HCT116 (cell line): ENCODE data around the gene SMG5. TPM values are rescaled to one million over a fixed set of nuclear protein-coding genes. Genes with fewer than 3 reads are reported as not detected.

Experiments
- ATAC-seq: fragments of 200-7000 bp; cut with Tn5 transposase; 2 replicates; pipeline ENCODE4 v1.9.1; 2020; ENCODE audit warnings: mild to moderate bottlenecking, moderate library complexity
- BruUV-seq: library from RNA; stranded (reverse); fragments of 400-500 nt; replicated peaks from 2 replicates; lab custom pipeline; 2021; lab: Mats Ljungman, UMichigan
- CTCF ChIA-PET: fragments of 300-600 bp; sonication (Branson Sonifier 250); formaldehyde crosslinking; loops from one replicate; lab custom pipeline; 2021; ENCODE audit warnings: antibody characterized with exemption; lab: Charles Lee
- POLR2A ChIA-PET: fragments of 300-600, 350-600 bp; sonication (Branson Sonifier 250); formaldehyde crosslinking; loops from one replicate; lab custom pipeline; 2021; ENCODE audit warnings: antibody characterized with exemption; lab: Charles Lee
- RAD21 ChIA-PET, 2 experiments: fragments of 300-600 bp; sonication (Branson Sonifier 250); formaldehyde crosslinking; loops; one replicate each; lab custom pipeline; 2023; ENCODE audit warnings: low total read pairs in 2 of 2; ENCODE audit not compliant: uncharacterized antibody in 2 of 2, unreplicated experiment in 2 of 2, low non-redundant PET in 1 of 2; lab: Charles Lee
- DNase-seq: peaks from one replicate; pipeline ENCODE4 v3.0.0-alpha.2; 2010; ENCODE audit warnings: low read depth, low spot score
- H2AFZ ChIP-seq: fragments of 200-600 bp; shearing (Covaris generic), sonication (generic); 2 replicates; pipeline ENCODE4 v1.6.1; 2017; ENCODE audit warnings: low read depth, mixed run types, mixed read lengths, antibody characterized with exemption, low read length; ENCODE audit not compliant: poor library complexity, severe bottlenecking
- H3K27ac ChIP-seq: 2 replicates; pipeline ENCODE4 v1.5.1; 2012; ENCODE audit warnings: low read depth, low read length
- H3K27me3 ChIP-seq: fragments of 200-600 bp; sonication (generic); 2 replicates; pipeline ENCODE4 v1.6.1; 2016; ENCODE audit warnings: mixed run types, low read length, mixed read lengths; ENCODE audit not compliant: insufficient read depth
- H3K36me3 ChIP-seq, 2 experiments: fragments of 200-500 bp in 1 of 2; fragments of 200-600 bp in 1 of 2; sonication (Bioruptor generic) in 1 of 2; sonication (generic) in 1 of 2; 2 replicates each; pipeline versions ENCODE4 v1.5.1 to v1.6.1; 2014 to 2016; ENCODE audit warnings: low read length in 2 of 2, inconsistent platforms in 1 of 2, mixed read lengths in 1 of 2, mixed run types in 1 of 2; ENCODE audit not compliant: insufficient read depth in 2 of 2, control insufficient read depth in 1 of 2
- H3K4me1 ChIP-seq, 2 experiments: fragments of 200-600 bp in 1 of 2; sonication (generic) in 1 of 2; 2 replicates each; pipeline versions ENCODE4 v1.5.1 to v1.6.1; 2012 to 2017; ENCODE audit warnings: low read length in 2 of 2, inconsistent platforms in 1 of 2, mild to moderate bottlenecking in 1 of 2, mixed read lengths in 1 of 2, mixed run types in 1 of 2, moderate library complexity in 1 of 2; ENCODE audit not compliant: insufficient read depth in 2 of 2, control insufficient read depth in 1 of 2
- H3K4me2 ChIP-seq: fragments of 200-600 bp; sonication (generic); 2 replicates; pipeline ENCODE4 v1.6.1; 2017; ENCODE audit warnings: mixed run types, low read length, mixed read lengths
- H3K4me3 ChIP-seq, 2 experiments: fragments of 200-600 bp in 1 of 2; sonication (generic) in 1 of 2; replicated peaks in 1 of 2; 2 replicates each; pipeline ENCODE4 v1.5.1; 2011 to 2016; ENCODE audit warnings: low read length in 2 of 2, control low read depth in 1 of 2, low read depth in 1 of 2, mild to moderate bottlenecking in 1 of 2, mixed read lengths in 1 of 2, mixed run types in 1 of 2
- H3K79me2 ChIP-seq: fragments of 200-600 bp; sonication (generic); 2 replicates; pipeline ENCODE4 v1.6.1; 2017; ENCODE audit warnings: mild to moderate bottlenecking, mixed run types, low read length, moderate library complexity, mixed read lengths; ENCODE audit not compliant: insufficient read depth
- H3K9ac ChIP-seq: fragments of 200-600 bp; sonication (generic); 2 replicates; pipeline ENCODE4 v1.6.1; 2016; ENCODE audit warnings: low read length, mixed read lengths
- H3K9me2 ChIP-seq: fragments of 200-600 bp; sonication (generic), shearing (Covaris generic); 2 replicates; pipeline ENCODE4 v1.6.1; 2017; ENCODE audit warnings: mixed run types, mild to moderate bottlenecking, moderate library complexity; ENCODE audit not compliant: insufficient read depth
- H3K9me3 ChIP-seq, 2 experiments: fragments of 200-500 bp in 1 of 2; fragments of 200-600 bp in 1 of 2; sonication (Bioruptor generic) in 1 of 2; sonication (generic) in 1 of 2; 2 replicates each; pipeline ENCODE4 v1.6.1; 2014 to 2017; ENCODE audit warnings: low read length in 2 of 2, mixed read lengths in 2 of 2, inconsistent platforms in 1 of 2, low read depth in 1 of 2, mild to moderate bottlenecking in 1 of 2, mixed run types in 1 of 2, moderate library complexity in 1 of 2; ENCODE audit not compliant: control insufficient read depth in 1 of 2, insufficient read depth in 1 of 2
- H4K20me1 ChIP-seq: fragments of 200-600 bp; sonication (generic), shearing (Covaris generic); 2 replicates; pipeline ENCODE4 v1.6.1; 2017; ENCODE audit warnings: mixed run types, mild to moderate bottlenecking, moderate library complexity; ENCODE audit not compliant: insufficient read depth
- CBX3 ChIP-seq: IDR thresholded peaks from 2 replicates; pipeline ENCODE4 v1.6.1; 2012; ENCODE audit warnings: low read depth
- CEBPB ChIP-seq: IDR thresholded peaks from 2 replicates; pipeline ENCODE4 v1.6.1; 2012; ENCODE audit warnings: low read depth
- EZH2 ChIP-seq: fragments of 200-600 bp; sonication (generic); IDR thresholded peaks from 2 replicates; pipeline ENCODE4 v1.6.1; 2017; ENCODE audit warnings: antibody characterized with exemption, mixed run types
- EZH2phosphoT487 ChIP-seq: fragments of 200-600 bp; IDR thresholded peaks from 2 replicates; pipeline ENCODE4 v1.6.1; 2018; ENCODE audit warnings: antibody characterized with exemption, borderline replicate concordance
- JUND ChIP-seq: IDR thresholded peaks from 2 replicates; pipeline ENCODE4 v1.6.1; 2012
- intact Hi-C: fragments of 100-400 bp; cut with micrococcal nuclease; formaldehyde crosslinking; loops from 2 replicates; pipeline ENCODE4 v1.10.0; 2022
- total RNA-seq: library from RNA; stranded (reverse); gene quantifications from one replicate; pipeline ENCODE4 v1.2.1, GENCODE V29; 2021; ENCODE audit not compliant: unreplicated experiment
- TF ChIP-seq, protein P1 (sequence below): IDR thresholded peaks from 2 replicates; pipeline ENCODE4 v1.6.1; 2012; ENCODE audit warnings: low read depth

SMG5 gene
- total RNA-seq, 1 experiment from 2014 or later: 75.2 TPM

DNA sequence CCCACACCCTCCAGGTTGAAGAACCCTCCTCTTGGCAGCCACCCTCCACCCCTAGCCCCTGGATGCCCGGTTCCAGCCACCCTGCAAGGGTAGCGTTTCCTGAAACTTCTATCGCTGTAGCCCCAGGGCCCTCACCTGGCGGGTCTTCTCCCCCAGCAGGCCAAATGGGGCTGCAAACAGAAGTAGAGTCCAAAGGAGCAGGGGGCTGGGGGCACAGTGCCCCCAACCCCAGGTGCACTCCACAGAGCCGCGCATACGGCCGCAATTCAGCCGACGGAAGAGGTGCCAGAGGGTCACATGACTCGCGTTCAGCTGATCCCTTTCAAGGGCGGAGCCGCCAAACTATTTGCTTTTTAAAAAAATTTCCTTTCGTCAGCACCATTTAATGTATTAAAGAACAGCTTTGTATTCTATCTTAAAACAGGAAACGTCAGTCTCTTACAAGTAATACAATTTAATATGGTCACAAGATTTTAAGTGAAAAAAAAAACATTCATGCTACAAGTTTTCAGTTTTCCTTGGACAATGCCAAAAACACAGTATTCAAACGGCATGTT, 12.8 kb upstream of the SMG5 start, which contains the start of gene GLMP (continued):
- TF ChIP-seq CBX3 (no peak), CEBPB (no peak), EZH2 (no peak)
- TF ChIP-seq, all 23 proteins: peak for 4

DNA sequence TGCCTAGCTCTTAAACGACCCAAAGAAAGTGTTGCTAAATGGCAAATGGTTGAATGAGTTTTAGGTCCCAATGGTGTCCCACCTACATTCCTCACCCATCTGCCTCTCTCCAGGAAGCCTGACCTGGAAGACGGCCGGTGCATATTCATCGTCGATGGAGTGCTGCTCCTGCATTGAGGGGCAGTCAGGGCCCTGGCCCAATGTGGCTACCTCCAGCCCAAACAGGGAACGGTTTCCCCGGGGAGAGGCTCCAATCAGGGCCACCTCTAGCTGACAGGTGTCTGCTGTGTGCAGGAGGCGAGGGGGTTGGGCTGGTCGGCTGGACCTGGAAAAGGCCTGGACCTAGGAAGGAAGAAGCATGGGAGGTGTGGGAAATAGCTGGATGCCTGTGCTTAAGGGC, 11.3 kb upstream of the SMG5 start:
- POLR2A ChIA-PET: no interaction called here
- ATAC-seq (no peak), DNase-seq (no peak)
- H3K79me2 ChIP-seq: no peaks in the 10 kb centered on the region
- no peak overlapping the region for H3K9ac ChIP-seq
- no peak overlapping the region for H3K4me3 ChIP-seq
- H2AFZ ChIP-seq: no peak overlapping the region
- CTCF ChIA-PET: no interaction called here
- H3K27ac ChIP-seq: no peak overlapping the region
- RAD21 ChIA-PET: no interaction called here
- no TSS peak for BruUV-seq
- TF ChIP-seq JUND: no peak
- TF ChIP-seq, protein P1, sequence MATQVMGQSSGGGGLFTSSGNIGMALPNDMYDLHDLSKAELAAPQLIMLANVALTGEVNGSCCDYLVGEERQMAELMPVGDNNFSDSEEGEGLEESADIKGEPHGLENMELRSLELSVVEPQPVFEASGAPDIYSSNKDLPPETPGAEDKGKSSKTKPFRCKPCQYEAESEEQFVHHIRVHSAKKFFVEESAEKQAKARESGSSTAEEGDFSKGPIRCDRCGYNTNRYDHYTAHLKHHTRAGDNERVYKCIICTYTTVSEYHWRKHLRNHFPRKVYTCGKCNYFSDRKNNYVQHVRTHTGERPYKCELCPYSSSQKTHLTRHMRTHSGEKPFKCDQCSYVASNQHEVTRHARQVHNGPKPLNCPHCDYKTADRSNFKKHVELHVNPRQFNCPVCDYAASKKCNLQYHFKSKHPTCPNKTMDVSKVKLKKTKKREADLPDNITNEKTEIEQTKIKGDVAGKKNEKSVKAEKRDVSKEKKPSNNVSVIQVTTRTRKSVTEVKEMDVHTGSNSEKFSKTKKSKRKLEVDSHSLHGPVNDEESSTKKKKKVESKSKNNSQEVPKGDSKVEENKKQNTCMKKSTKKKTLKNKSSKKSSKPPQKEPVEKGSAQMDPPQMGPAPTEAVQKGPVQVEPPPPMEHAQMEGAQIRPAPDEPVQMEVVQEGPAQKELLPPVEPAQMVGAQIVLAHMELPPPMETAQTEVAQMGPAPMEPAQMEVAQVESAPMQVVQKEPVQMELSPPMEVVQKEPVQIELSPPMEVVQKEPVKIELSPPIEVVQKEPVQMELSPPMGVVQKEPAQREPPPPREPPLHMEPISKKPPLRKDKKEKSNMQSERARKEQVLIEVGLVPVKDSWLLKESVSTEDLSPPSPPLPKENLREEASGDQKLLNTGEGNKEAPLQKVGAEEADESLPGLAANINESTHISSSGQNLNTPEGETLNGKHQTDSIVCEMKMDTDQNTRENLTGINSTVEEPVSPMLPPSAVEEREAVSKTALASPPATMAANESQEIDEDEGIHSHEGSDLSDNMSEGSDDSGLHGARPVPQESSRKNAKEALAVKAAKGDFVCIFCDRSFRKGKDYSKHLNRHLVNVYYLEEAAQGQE: no peak
- no peak for TF ChIP-seq EZH2
- no peak for TF ChIP-seq EZH2phosphoT487
- H4K20me1 ChIP-seq: no peaks in the 10 kb centered on the region
- H3K9me3 ChIP-seq: no peaks in the 10 kb centered on the region
- peaks cover 4 to 14% of the 10 kb centered on the region in 2 experiments; a peak in 3 of 4 replicates for H3K4me1 ChIP-seq
- intact Hi-C loops: no loop called here
- H3K4me2 ChIP-seq: no peak overlapping the region
- no peaks in the 10 kb centered on the region; a peak in 1 of 4 replicates for H3K36me3 ChIP-seq
- H3K27me3 ChIP-seq: no peaks in the 10 kb centered on the region
- H3K9me2 ChIP-seq: no peaks in the 10 kb centered on the region
